Stomach (tissue), 9 donors: ENCODE data around the gene NF1. TPM values are rescaled to one million over a fixed set of nuclear protein-coding genes. Genes with fewer than 3 reads are reported as not detected.

Experiments used
- DNase-seq, 2 donors: peaks; one replicate each; pipeline versions ENCODE4 v3.0.0 to v3.0.0-alpha.2; 2013 to 2019
- H3K27ac ChIP-seq, 5 donors: fragments of 200-600 bp in 4 of 5; sonication (generic) in 4 of 5; one replicate each; pipeline ENCODE4 v1.5.1; 2013 to 2019; ENCODE audit warnings: mild to moderate bottlenecking in 1 of 5, moderate library complexity in 1 of 5
- H3K27me3 ChIP-seq, 3 donors: fragments of 200-600 bp; sonication (generic); one replicate each; pipeline ENCODE4 v1.5.1; 2017 to 2019; ENCODE audit warnings: mixed run types in 1 of 3
- H3K36me3 ChIP-seq, 4 donors: fragments of 200-600 bp; sonication (generic); 1 replicate in 3 of 4; 2 replicates in 1 of 4; pipeline ENCODE4 v1.5.1; 2016 to 2019
- H3K4me1 ChIP-seq, 4 donors: fragments of 200-600 bp; sonication (generic); one replicate each; pipeline ENCODE4 v1.5.1; 2016 to 2019
- H3K4me3 ChIP-seq, 4 donors: fragments of 200-600 bp; sonication (generic) in 3 of 4; one replicate each; pipeline ENCODE4 v1.5.1; 2016 to 2019; ENCODE audit warnings: mild to moderate bottlenecking in 1 of 4
- H3K9me3 ChIP-seq, 4 donors: fragments of 200-600 bp; sonication (generic); one replicate each; pipeline ENCODE4 v1.5.1; 2016 to 2019
- CTCF ChIP-seq, 7 experiments: fragments of 450-650 bp in 4 of 7; fragments of 200-600 bp in 3 of 7; sonication (generic) in 3 of 7; IDR thresholded peaks; one replicate each; pipeline ENCODE4 v1.5.1; 2016 to 2019; ENCODE audit warnings: antibody characterized with exemption in 7 of 7, control low read depth in 2 of 7, mild to moderate bottlenecking in 1 of 7
- EP300 ChIP-seq: sonication (generic); formaldehyde crosslinking; IDR thresholded peaks from one replicate; pipeline ENCODE4 v1.6.1; 2017; ENCODE audit warnings: antibody characterized with exemption
- POLR2A ChIP-seq, 4 donors: fragments of 450-650 bp; IDR thresholded peaks; one replicate each; pipeline ENCODE4 v1.6.1; 2016; ENCODE audit warnings: antibody characterized with exemption in 4 of 4, control low read depth in 2 of 4, mild to moderate bottlenecking in 1 of 4, moderate library complexity in 1 of 4
- POLR2AphosphoS5 ChIP-seq, 3 donors: sonication (generic); formaldehyde crosslinking; IDR thresholded peaks; one replicate each; pipeline ENCODE4 v1.6.1; 2016; ENCODE audit warnings: antibody characterized with exemption in 3 of 3
- WGBS, 5 donors: extraction: QIAGEN DNeasy Blood & Tissue Kit in 3 of 5; methylation state at CpG; one replicate each; pipeline versions ENCODE4 v1.1.5 to v1.1.7; 2013 to 2018; 5-methylcytosine and 5-hydroxymethylcytosine counted together
- intact Hi-C: fragments of 100-400 bp; cut with DNase I; formaldehyde crosslinking; loops from one replicate; pipeline ENCODE4 v1.15.1; 2023; ENCODE audit warnings: low total_unique reads
- polyA plus RNA-seq, 3 donors: library from polyadenylated mRNA; stranded (reverse); fragments of 200-250 nt; gene quantifications; one replicate each; pipeline ENCODE4 v1.2.3, GENCODE V29; 2013
- total RNA-seq, 5 donors: library from RNA; depleted of rRNA; stranded (reverse); fragments of >200 nt; gene quantifications; one replicate each; pipeline versions ENCODE4 v1.1.0 to v1.2.3, GENCODE V29; 2014 to 2016
- donor health status: healthy with polysubstance abuse.
- donor health status: Bipolar disorder and iron deficiency.
- donor health status: healthy.

NF1 gene
- total and polyA plus RNA-seq, 8 donors = 5.2 to 108 (median 50.5) TPM

GRCh38 chr17:31296142-31296541 lies 201.4 kb downstream of the NF1 start:
- Histone ChIP-seq H3K4me1 (no peaks in the 10 kb centered on the region), H3K36me3 (peaks cover 0 to 11% (median 1%) of the 10 kb centered on the region in 4 donors), H3K4me3 (no peak overlapping the region), H3K9me3 (no peaks in the 10 kb centered on the region), H3K27ac (no peak overlapping the region), H3K27me3 (no peaks in the 10 kb centered on the region)
- intact Hi-C loops = no loop called here
- TF ChIP-seq CTCF (IDR thresholded peaks at IDR 0.05) (no peak), POLR2AphosphoS5 (IDR thresholded peaks at IDR 0.05) (no peak), POLR2A (IDR thresholded peaks at IDR 0.05) (no peak), EP300 (no peak)
- no peak for DNase-seq
- 85 to 98% (median 86%) methylated on average over 2 of the region's 2 CpGs for WGBS, 5 donors

GRCh38 chr17:31297090-31297489 lies 202.3 kb downstream of the NF1 start, which contains the start of gene OMG:
Gene OMG, minus strand, starts transcription at chr17:31297239. Its CDS starts 908 bp downstream, at chr17:31296331.
- Histone ChIP-seq H3K4me1 (no peaks in the 10 kb centered on the region), H3K27me3 (no peaks in the 10 kb centered on the region), H3K36me3 (peaks cover 0 to 4% (median 1%) of the 10 kb centered on the region in 4 donors), H3K27ac (no peak within 1 kb of the TSS), H3K9me3 (no peaks in the 10 kb centered on the region), H3K4me3 (no peak within 1 kb of the TSS)
- TF ChIP-seq POLR2AphosphoS5 (IDR thresholded peaks at IDR 0.05) (no peak), CTCF (IDR thresholded peaks at IDR 0.05) (no peak)
- no peak for DNase-seq
- intact Hi-C loops = no loop called here
- 87 to 95% (median 91%) methylated on average over 7 of the region's 7 CpGs for WGBS, 5 donors

- DNase-seq = no peak
- TF ChIP-seq POLR2A (IDR thresholded peaks at IDR 0.05) (no peak), EP300 (no peak), CTCF (IDR thresholded peaks at IDR 0.05) (no peak), POLR2AphosphoS5 (IDR thresholded peaks at IDR 0.05) (no peak)
- no peaks in the 10 kb centered on the region for H3K9me3 ChIP-seq
- intact Hi-C loops = no loop called here
- H3K36me3 ChIP-seq = peaks cover 0 to 9% (median 7%) of the 10 kb centered on the region in 4 donors
- H3K27ac ChIP-seq = no peak overlapping the region
- no peaks in the 10 kb centered on the region for H3K4me1 ChIP-seq
- no peak overlapping the region for H3K4me3 ChIP-seq
- H3K27me3 ChIP-seq = no peaks in the 10 kb centered on the region
Measured at GRCh38 chr17:31299624-31300023, 204.8 kb downstream of the NF1 start.

GRCh38 chr17:31307640-31308039 lies 212.9 kb downstream of the NF1 start:
- no peak for TF ChIP-seq CTCF (IDR thresholded peaks at IDR 0.05)
- TF ChIP-seq POLR2AphosphoS5 (IDR thresholded peaks at IDR 0.05) = no peak
- TF ChIP-seq EP300 = no peak
- no peak for TF ChIP-seq POLR2A (IDR thresholded peaks at IDR 0.05)
- H3K27me3 ChIP-seq = no peaks in the 10 kb centered on the region
- no peaks in the 10 kb centered on the region for H3K9me3 ChIP-seq
- H3K4me3 ChIP-seq = no peak overlapping the region
- DNase-seq = no peak
- peak overlapping the region in 1 of 5 donors; percentile 81 for H3K27ac ChIP-seq
- peaks cover 0 to 16% (median 11%) of the 10 kb centered on the region in 4 donors for H3K36me3 ChIP-seq
- H3K4me1 ChIP-seq = peaks cover 0 to 17% (median 2%) of the 10 kb centered on the region in 4 donors
- intact Hi-C loops = no loop called here
- 63 to 75% (median 73%) methylated on average over 1 of the region's 1 CpG for whole genome bisulfite sequencing, 5 donors
